ENCODE data around the gene PFN2. TPM values are rescaled to one million over a fixed set of nuclear protein-coding genes. Genes with fewer than 3 reads are reported as not detected.
"Not testable (repeated sequence)": the region's sequence is repeated elsewhere in the genome, so short reads cannot be mapped to it uniquely, and the experiment has no call there.

Gene PFN2
- total RNA-seq, 1 experiment from 2014 or later, result 45.9 TPM

DNA sequence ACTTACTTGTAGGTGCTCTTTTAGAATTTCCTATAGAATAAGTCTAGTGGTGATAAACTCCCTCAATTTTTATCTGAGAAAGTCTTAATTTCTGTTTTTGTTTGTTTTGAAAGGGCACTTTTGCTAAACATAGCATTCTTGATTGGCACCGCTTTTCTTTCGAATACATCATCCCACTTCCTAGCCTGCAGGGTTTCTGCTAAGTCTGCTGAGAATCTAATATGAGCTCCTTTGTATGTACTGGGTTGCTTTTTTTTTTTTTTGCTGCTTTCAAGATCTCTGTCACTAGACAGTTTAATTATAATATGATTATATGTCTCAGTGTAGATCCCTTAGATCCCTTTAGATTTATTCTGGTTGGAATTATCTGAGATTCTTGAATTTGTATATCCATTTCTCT is 21.5 kb downstream of the PFN2 start:
- intact Hi-C loops (cut with micrococcal nuclease; ENCODE audit: unreplicated experiment), result no loop called here
- H3K9me3 Mint-ChIP-seq (ENCODE audit: unreplicated experiment), result peaks cover 21% of the 10 kb centered on the region
- no TSS peak for BruUV-seq (replicated peaks)
- peaks cover 12% of the 10 kb centered on the region for H3K4me1 Mint-ChIP-seq (ENCODE audit: low read depth, unreplicated experiment)
- CTCF ChIA-PET, result interaction anchor here (0.6 kb wide), 1 partner anchor 12 kb away, joined by 3 read pairs; no protein-coding TSS in a partner anchor
- H3K9me3 ChIP-seq, result peaks cover 5% of the 10 kb centered on the region; the same call in 1 of the 2 replicates
- H3K27me3 ChIP-seq (replicated peaks; ENCODE audit: control insufficient read depth, insufficient read depth, low read length), result no peaks in the 10 kb centered on the region
- H3K27me3 Mint-ChIP-seq (ENCODE audit: insufficient read depth, unreplicated experiment), result no peaks in the 10 kb centered on the region
- no peak for DNase-seq
- no peak overlapping the region for H3K27ac Mint-ChIP-seq (ENCODE audit: unreplicated experiment)
- POLR2A ChIA-PET, result no interaction called here
- no peak overlapping the region for H3K4me3 ChIP-seq (ENCODE audit: low read depth, low read length)
- no peaks in the 10 kb centered on the region for H3K36me3 ChIP-seq (ENCODE audit: control insufficient read depth, insufficient read depth, low read length)
- H3K4me3 Mint-ChIP-seq (ENCODE audit: unreplicated experiment), result no peak overlapping the region
- H3K4me1 ChIP-seq, result peaks cover 8% of the 10 kb centered on the region; the same call in 1 of the 2 replicates
- H3K36me3 Mint-ChIP-seq (ENCODE audit: insufficient read depth, unreplicated experiment), result peaks cover 32% of the 10 kb centered on the region
- TF ChIP-seq, protein P1, sequence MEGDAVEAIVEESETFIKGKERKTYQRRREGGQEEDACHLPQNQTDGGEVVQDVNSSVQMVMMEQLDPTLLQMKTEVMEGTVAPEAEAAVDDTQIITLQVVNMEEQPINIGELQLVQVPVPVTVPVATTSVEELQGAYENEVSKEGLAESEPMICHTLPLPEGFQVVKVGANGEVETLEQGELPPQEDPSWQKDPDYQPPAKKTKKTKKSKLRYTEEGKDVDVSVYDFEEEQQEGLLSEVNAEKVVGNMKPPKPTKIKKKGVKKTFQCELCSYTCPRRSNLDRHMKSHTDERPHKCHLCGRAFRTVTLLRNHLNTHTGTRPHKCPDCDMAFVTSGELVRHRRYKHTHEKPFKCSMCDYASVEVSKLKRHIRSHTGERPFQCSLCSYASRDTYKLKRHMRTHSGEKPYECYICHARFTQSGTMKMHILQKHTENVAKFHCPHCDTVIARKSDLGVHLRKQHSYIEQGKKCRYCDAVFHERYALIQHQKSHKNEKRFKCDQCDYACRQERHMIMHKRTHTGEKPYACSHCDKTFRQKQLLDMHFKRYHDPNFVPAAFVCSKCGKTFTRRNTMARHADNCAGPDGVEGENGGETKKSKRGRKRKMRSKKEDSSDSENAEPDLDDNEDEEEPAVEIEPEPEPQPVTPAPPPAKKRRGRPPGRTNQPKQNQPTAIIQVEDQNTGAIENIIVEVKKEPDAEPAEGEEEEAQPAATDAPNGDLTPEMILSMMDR (IDR thresholded peaks at IDR 0.05; ENCODE audit: insufficient read depth in 1 of 2, low read depth in 1 of 2, low read length in 1 of 2, severe bottlenecking in 1 of 2, unreplicated experiment in 1 of 2), result no peak

DNA sequence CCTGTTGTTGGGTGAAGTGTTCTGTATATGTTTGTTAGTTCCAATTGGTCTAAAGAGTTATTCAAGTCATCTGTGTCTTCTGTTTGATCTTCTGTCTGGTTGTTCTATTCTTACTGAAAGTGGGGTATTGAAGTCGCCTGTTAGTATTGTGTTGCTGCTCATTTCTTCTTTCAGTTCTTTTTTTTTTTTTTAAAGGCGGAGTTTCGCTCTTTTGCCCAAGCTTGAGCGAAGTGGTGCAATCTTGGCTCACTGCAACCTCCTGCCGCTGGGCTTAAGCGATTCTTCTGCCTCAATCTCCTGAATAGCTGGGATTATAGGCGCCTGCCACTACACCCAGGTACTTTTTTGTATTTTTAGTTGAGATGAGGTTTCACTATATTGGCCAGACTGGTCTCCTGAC is 23.5 kb downstream of the PFN2 start:
- TF ChIP-seq, protein P1 (IDR thresholded peaks at IDR 0.05; ENCODE audit: insufficient read depth in 1 of 2, low read depth in 1 of 2, low read length in 1 of 2, severe bottlenecking in 1 of 2, unreplicated experiment in 1 of 2), result no peak
- Histone ChIP-seq H3K4me3 (ENCODE audit: low read depth, low read length) (no peak overlapping the region), H3K27me3 (replicated peaks; ENCODE audit: control insufficient read depth, insufficient read depth, low read length) (no peaks in the 10 kb centered on the region), H3K4me1 (peaks cover 8% of the 10 kb centered on the region; the same call in 1 of the 2 replicates), H3K9me3 (peaks cover 7% of the 10 kb centered on the region; the same call in 1 of the 2 replicates), H3K36me3 (ENCODE audit: control insufficient read depth, insufficient read depth, low read length) (no peaks in the 10 kb centered on the region)
- ChIA-PET POLR2A (no interaction called here), CTCF (no interaction called here)
- intact Hi-C loops (cut with micrococcal nuclease; ENCODE audit: unreplicated experiment), result no loop called here
- Mint-ChIP-seq H3K4me3 (ENCODE audit: unreplicated experiment) (no peak overlapping the region), H3K36me3 (ENCODE audit: insufficient read depth, unreplicated experiment) (peaks cover 32% of the 10 kb centered on the region), H3K4me1 (ENCODE audit: low read depth, unreplicated experiment) (peaks cover 12% of the 10 kb centered on the region), H3K27me3 (ENCODE audit: insufficient read depth, unreplicated experiment) (no peaks in the 10 kb centered on the region), H3K27ac (ENCODE audit: unreplicated experiment) (peak overlapping the region; percentile 10), H3K9me3 (ENCODE audit: unreplicated experiment) (peaks cover 21% of the 10 kb centered on the region)
- no peak for DNase-seq
- no TSS peak for BruUV-seq (replicated peaks)

DNA sequence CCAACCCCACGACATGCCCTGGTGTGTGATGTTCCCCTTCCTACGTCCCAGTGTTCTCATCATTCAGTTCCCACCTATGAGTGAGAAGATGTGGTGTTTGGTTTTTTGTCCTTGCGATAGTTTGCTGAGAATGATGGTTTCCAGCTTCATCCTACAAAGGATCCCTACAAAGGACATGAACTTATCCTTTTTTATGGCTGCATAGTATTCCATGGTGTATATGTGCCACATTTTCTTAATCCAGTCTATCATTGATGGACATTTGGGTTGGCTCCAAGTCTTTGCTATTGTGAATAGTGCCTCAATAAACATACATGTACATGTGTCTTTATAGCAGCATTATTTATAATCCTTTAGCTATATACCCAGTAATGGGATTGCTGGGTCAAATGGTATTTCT is 26.7 kb downstream of the PFN2 start:
- H3K4me3 Mint-ChIP-seq (ENCODE audit: unreplicated experiment); H3K36me3 ChIP-seq (ENCODE audit: control insufficient read depth, insufficient read depth, low read length); H3K9me3 ChIP-seq; intact Hi-C loops (cut with micrococcal nuclease; ENCODE audit: unreplicated experiment); H3K27me3 ChIP-seq (replicated peaks; ENCODE audit: control insufficient read depth, insufficient read depth, low read length); H3K27ac Mint-ChIP-seq (ENCODE audit: unreplicated experiment); POLR2A ChIA-PET; CTCF ChIA-PET; BruUV-seq (replicated peaks); H3K4me1 ChIP-seq; H3K27me3 Mint-ChIP-seq (ENCODE audit: insufficient read depth, unreplicated experiment); DNase-seq; H3K4me3 ChIP-seq (ENCODE audit: low read depth, low read length): not testable (repeated sequence)
- H3K9me3 Mint-ChIP-seq (ENCODE audit: unreplicated experiment), result peaks cover 21% of the 10 kb centered on the region
- H3K4me1 Mint-ChIP-seq (ENCODE audit: low read depth, unreplicated experiment), result peaks cover 12% of the 10 kb centered on the region
- peaks cover 25% of the 10 kb centered on the region for H3K36me3 Mint-ChIP-seq (ENCODE audit: insufficient read depth, unreplicated experiment)

DNA sequence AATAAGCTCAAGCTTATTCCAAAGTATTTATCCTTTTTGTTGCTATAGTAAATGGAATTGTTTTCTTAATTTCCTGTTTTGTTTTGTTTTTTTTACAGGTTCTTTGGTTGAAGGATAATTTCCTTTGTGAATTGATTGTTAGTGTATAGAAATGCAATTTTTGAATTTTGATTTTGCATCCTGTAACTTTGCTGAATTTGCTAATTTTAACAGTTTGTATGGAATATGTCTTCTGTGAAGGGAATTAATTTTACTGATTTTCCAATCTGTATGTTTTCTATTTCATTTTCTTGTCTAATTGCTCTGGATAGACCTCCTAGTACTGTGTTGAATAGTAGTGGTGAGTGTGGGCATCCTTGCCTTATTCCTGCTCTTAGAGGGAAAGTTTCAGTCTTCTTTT is 28.3 kb downstream of the PFN2 start:
- BruUV-seq (replicated peaks), result no TSS peak
- H3K27me3 Mint-ChIP-seq (ENCODE audit: insufficient read depth, unreplicated experiment), result no peaks in the 10 kb centered on the region
- intact Hi-C loops (cut with micrococcal nuclease; ENCODE audit: unreplicated experiment), result no loop called here
- Histone ChIP-seq H3K4me1 (peaks cover 8% of the 10 kb centered on the region; the same call in 1 of the 2 replicates), H3K36me3 (ENCODE audit: control insufficient read depth, insufficient read depth, low read length) (no peaks in the 10 kb centered on the region), H3K4me3 (ENCODE audit: low read depth, low read length) (no peak overlapping the region), H3K27me3 (replicated peaks; ENCODE audit: control insufficient read depth, insufficient read depth, low read length) (no peaks in the 10 kb centered on the region), H3K9me3 (peaks cover 7% of the 10 kb centered on the region; the same call in 1 of the 2 replicates)
- peaks cover 12% of the 10 kb centered on the region for H3K4me1 Mint-ChIP-seq (ENCODE audit: low read depth, unreplicated experiment)
- DNase-seq, result no peak
- no peak overlapping the region for H3K4me3 Mint-ChIP-seq (ENCODE audit: unreplicated experiment)
- peaks cover 9% of the 10 kb centered on the region for H3K9me3 Mint-ChIP-seq (ENCODE audit: unreplicated experiment)
- TF ChIP-seq, protein P1 (IDR thresholded peaks at IDR 0.05; ENCODE audit: insufficient read depth in 1 of 2, low read depth in 1 of 2, low read length in 1 of 2, severe bottlenecking in 1 of 2, unreplicated experiment in 1 of 2), result no peak
- CTCF ChIA-PET, result no interaction called here
- POLR2A ChIA-PET, result no interaction called here
- H3K27ac Mint-ChIP-seq (ENCODE audit: unreplicated experiment), result no peak overlapping the region
- peaks cover 15% of the 10 kb centered on the region for H3K36me3 Mint-ChIP-seq (ENCODE audit: insufficient read depth, unreplicated experiment)

Measured in Caco-2 (cell line).